Erythroblast (primary cell): ENCODE data around the gene C12orf50.

ENCODE experiments used
- GATA1 ChIP-seq: IDR thresholded peaks from 2 replicates; pipeline ENCODE4 v1.6.1; 2011; ENCODE audit warnings: low read depth, mild to moderate bottlenecking, control low read depth, low read length, moderate library complexity
- POLR2A ChIP-seq: IDR thresholded peaks from 2 replicates; pipeline ENCODE4 v1.6.1; 2011; ENCODE audit warnings: mild to moderate bottlenecking, low read length

GRCh38 chr12:88057994-88058718, 29.0 kb upstream of the C12orf50 start:
- TF ChIP-seq POLR2A, result no peak
- no peak for TF ChIP-seq GATA1
